Measurements from ENCODE around the gene PIP5K1C. TPM values are rescaled to one million over a fixed set of nuclear protein-coding genes. Genes with fewer than 3 reads are reported as not detected.

PIP5K1C gene
- total RNA-seq, 1 donor from 2014 or later, result 65.8 TPM

GRCh38 chr19:3657395-3657769 lies 42.9 kb downstream of the PIP5K1C start:
- peaks cover 8% of the 10 kb centered on the region for H3K27me3 Mint-ChIP-seq (ENCODE audit: unreplicated experiment)
- H3K36me3 Mint-ChIP-seq (ENCODE audit: low read depth, unreplicated experiment), result peaks cover 14% of the 10 kb centered on the region
- H3K4me1 Mint-ChIP-seq (ENCODE audit: unreplicated experiment), result no peaks in the 10 kb centered on the region
- DNase-seq (ENCODE audit: low spot score), result no peak
- peak overlapping the region; percentile 42 for H3K4me3 Mint-ChIP-seq (ENCODE audit: unreplicated experiment)
- no peak overlapping the region for H3K27ac Mint-ChIP-seq (ENCODE audit: unreplicated experiment)
- TF ChIP-seq CTCF (IDR thresholded peaks at IDR 0.05; ENCODE audit: unreplicated experiment), result no peak
- no peaks in the 10 kb centered on the region for H3K9me3 Mint-ChIP-seq (ENCODE audit: unreplicated experiment)

DNA sequence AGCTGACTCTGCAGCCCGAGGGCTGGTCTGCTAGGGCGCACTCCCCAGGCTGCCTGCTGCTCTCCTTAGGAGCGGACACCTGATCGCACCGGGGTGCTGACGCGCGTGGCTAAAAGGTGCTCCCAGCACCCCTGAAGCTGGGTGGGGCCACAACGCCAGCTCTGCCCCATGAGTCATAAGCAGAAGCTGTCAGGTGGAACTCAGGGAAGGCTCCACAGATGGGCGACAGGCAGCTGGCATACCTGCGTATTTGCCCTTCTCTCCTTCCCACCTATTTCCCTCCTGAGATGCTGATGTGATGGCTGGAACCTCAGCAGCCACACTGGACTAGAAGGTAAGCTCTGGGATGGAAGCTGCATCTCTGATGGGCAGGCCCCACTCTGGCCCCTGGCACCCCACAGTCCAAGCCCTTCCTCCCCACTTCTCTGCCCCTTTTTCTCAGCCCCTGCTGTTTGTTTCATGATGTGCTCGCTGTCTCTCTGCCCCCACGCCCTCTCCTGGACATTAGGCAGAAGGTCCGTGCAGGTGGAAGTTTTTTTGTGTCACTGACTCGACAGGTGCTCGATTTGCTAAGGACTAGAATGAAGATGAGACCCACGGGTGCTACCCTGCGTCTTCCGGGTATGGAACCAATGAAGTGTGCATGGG lies 43.4 kb downstream of the PIP5K1C start:
- TF ChIP-seq CTCF (IDR thresholded peaks at IDR 0.05; ENCODE audit: unreplicated experiment), result no peak
- Mint-ChIP-seq H3K4me3 (ENCODE audit: unreplicated experiment) (no peak overlapping the region), H3K36me3 (ENCODE audit: low read depth, unreplicated experiment) (peaks cover 14% of the 10 kb centered on the region), H3K27ac (ENCODE audit: unreplicated experiment) (no peak overlapping the region), H3K27me3 (ENCODE audit: unreplicated experiment) (peaks cover 8% of the 10 kb centered on the region), H3K4me1 (ENCODE audit: unreplicated experiment) (no peaks in the 10 kb centered on the region), H3K9me3 (ENCODE audit: unreplicated experiment) (no peaks in the 10 kb centered on the region)
- no peak for DNase-seq (ENCODE audit: low spot score)

- H3K27me3 Mint-ChIP-seq (ENCODE audit: unreplicated experiment), result peaks cover 8% of the 10 kb centered on the region
- no peak overlapping the region for H3K27ac Mint-ChIP-seq (ENCODE audit: unreplicated experiment)
- no peaks in the 10 kb centered on the region for H3K4me1 Mint-ChIP-seq (ENCODE audit: unreplicated experiment)
- no peak overlapping the region for H3K4me3 Mint-ChIP-seq (ENCODE audit: unreplicated experiment)
- no peak for TF ChIP-seq CTCF (IDR thresholded peaks at IDR 0.05; ENCODE audit: unreplicated experiment)
- no peaks in the 10 kb centered on the region for H3K9me3 Mint-ChIP-seq (ENCODE audit: unreplicated experiment)
- no peak for DNase-seq (ENCODE audit: low spot score)
- H3K36me3 Mint-ChIP-seq (ENCODE audit: low read depth, unreplicated experiment), result peaks cover 14% of the 10 kb centered on the region
Measured at GRCh38 chr19:3656073-3656746, 44.1 kb downstream of the PIP5K1C start.

DNA sequence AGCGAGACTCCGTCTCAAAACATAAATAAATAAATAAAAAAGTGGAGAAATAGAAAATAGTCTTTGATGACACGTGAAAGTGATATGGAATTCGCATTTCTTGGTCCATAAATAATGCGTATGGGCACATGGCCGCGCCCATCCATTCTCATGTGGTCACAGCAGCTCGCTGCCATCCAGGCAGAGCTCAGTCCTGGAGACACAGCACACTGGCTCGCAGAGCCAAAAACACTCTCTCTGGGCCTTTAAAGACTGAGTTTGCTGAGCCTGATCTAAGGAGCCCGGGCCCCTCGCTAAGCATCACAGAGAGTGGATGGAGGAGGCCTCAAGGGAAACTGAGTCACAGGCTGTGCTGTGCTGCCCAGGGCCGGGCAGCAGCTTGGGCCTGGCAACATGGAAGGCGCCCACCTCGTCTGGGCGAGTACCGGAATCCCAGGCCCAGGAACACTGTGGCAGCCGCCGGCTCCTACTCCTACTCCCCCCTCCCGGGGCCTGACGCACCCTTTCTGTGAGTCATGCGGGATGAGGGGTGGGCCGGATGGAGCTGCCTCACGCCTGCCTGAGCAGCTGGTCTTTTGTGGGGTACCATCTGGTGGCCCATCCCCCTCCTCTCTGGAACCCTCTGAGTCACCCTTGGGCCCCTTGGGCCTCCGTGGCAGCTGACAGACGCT lies 44.7 kb downstream of the PIP5K1C start:
- H3K9me3 Mint-ChIP-seq (ENCODE audit: unreplicated experiment), result no peaks in the 10 kb centered on the region
- no peak overlapping the region for H3K27ac Mint-ChIP-seq (ENCODE audit: unreplicated experiment)
- no peaks in the 10 kb centered on the region for H3K4me1 Mint-ChIP-seq (ENCODE audit: unreplicated experiment)
- peaks cover 8% of the 10 kb centered on the region for H3K27me3 Mint-ChIP-seq (ENCODE audit: unreplicated experiment)
- DNase-seq (ENCODE audit: low spot score), result no peak
- TF ChIP-seq CTCF (IDR thresholded peaks at IDR 0.05; ENCODE audit: unreplicated experiment), result no peak
- H3K4me3 Mint-ChIP-seq (ENCODE audit: unreplicated experiment), result no peak overlapping the region
- H3K36me3 Mint-ChIP-seq (ENCODE audit: low read depth, unreplicated experiment), result peaks cover 7% of the 10 kb centered on the region
